ENCODE data around the gene PSMD2.

PSMD2 gene

GRCh38 chr3:184320104-184320445 is 21.0 kb downstream of the PSMD2 start:
- Histone ChIP-seq H3K27me3 (ENCODE audit: control insufficient read depth, insufficient read depth, low read length) (no peaks in the 10 kb centered on the region), H3K9ac (ENCODE audit: low read depth, low read length) (no peak overlapping the region), H3K36me3 (ENCODE audit: control insufficient read depth, insufficient read depth, low read length) (peaks cover 89% of the 10 kb centered on the region), H3K9me3 (ENCODE audit: control insufficient read depth, insufficient read depth, low read length) (no peaks in the 10 kb centered on the region), H3K4me1 (ENCODE audit: control insufficient read depth, insufficient read depth, low read length) (peaks cover 12% of the 10 kb centered on the region; the same call in 1 of the 2 replicates), H3K4me3 (ENCODE audit: low read depth, low read length) (no peak overlapping the region), H3K27ac (ENCODE audit: low read depth, low read length) (no peak overlapping the region)

- Histone ChIP-seq H3K36me3 (ENCODE audit: control insufficient read depth, insufficient read depth, low read length) (peaks cover 100% of the 10 kb centered on the region), H3K4me1 (ENCODE audit: control insufficient read depth, insufficient read depth, low read length) (peaks cover 10% of the 10 kb centered on the region; the same call in 1 of the 2 replicates), H3K4me3 (ENCODE audit: low read depth, low read length) (no peak overlapping the region), H3K27ac (ENCODE audit: low read depth, low read length) (no peak overlapping the region), H3K9ac (ENCODE audit: low read depth, low read length) (no peak overlapping the region), H3K27me3 (ENCODE audit: control insufficient read depth, insufficient read depth, low read length) (no peaks in the 10 kb centered on the region), H3K9me3 (ENCODE audit: control insufficient read depth, insufficient read depth, low read length) (no peaks in the 10 kb centered on the region)
These were observed 22.6 kb downstream of the PSMD2 start for GRCh38 chr3:184321666-184322065.

GRCh38 chr3:184322731-184323487 is 23.9 kb downstream of the PSMD2 start:
- Histone ChIP-seq H3K4me1 (ENCODE audit: control insufficient read depth, insufficient read depth, low read length) (no peaks in the 10 kb centered on the region), H3K9me3 (ENCODE audit: control insufficient read depth, insufficient read depth, low read length) (no peaks in the 10 kb centered on the region), H3K27me3 (ENCODE audit: control insufficient read depth, insufficient read depth, low read length) (no peaks in the 10 kb centered on the region), H3K9ac (ENCODE audit: low read depth, low read length) (no peak overlapping the region), H3K27ac (ENCODE audit: low read depth, low read length) (no peak overlapping the region), H3K36me3 (ENCODE audit: control insufficient read depth, insufficient read depth, low read length) (peaks cover 100% of the 10 kb centered on the region), H3K4me3 (ENCODE audit: low read depth, low read length) (no peak overlapping the region)

GRCh38 chr3:184323696-184324095 is 24.7 kb downstream of the PSMD2 start:
- Histone ChIP-seq H3K36me3 (ENCODE audit: control insufficient read depth, insufficient read depth, low read length) (peaks cover 100% of the 10 kb centered on the region), H3K27me3 (ENCODE audit: control insufficient read depth, insufficient read depth, low read length) (no peaks in the 10 kb centered on the region), H3K4me3 (ENCODE audit: low read depth, low read length) (no peak overlapping the region), H3K9ac (ENCODE audit: low read depth, low read length) (no peak overlapping the region), H3K9me3 (ENCODE audit: control insufficient read depth, insufficient read depth, low read length) (no peaks in the 10 kb centered on the region), H3K27ac (ENCODE audit: low read depth, low read length) (no peak overlapping the region), H3K4me1 (ENCODE audit: control insufficient read depth, insufficient read depth, low read length) (no peaks in the 10 kb centered on the region)

GRCh38 chr3:184325269-184325668 is 26.2 kb downstream of the PSMD2 start:
- no peaks in the 10 kb centered on the region for H3K9me3 ChIP-seq (ENCODE audit: control insufficient read depth, insufficient read depth, low read length)
- H3K27me3 ChIP-seq (ENCODE audit: control insufficient read depth, insufficient read depth, low read length): no peaks in the 10 kb centered on the region
- H3K36me3 ChIP-seq (ENCODE audit: control insufficient read depth, insufficient read depth, low read length): peaks cover 99% of the 10 kb centered on the region
- no peaks in the 10 kb centered on the region for H3K4me1 ChIP-seq (ENCODE audit: control insufficient read depth, insufficient read depth, low read length)
- no peak overlapping the region for H3K4me3 ChIP-seq (ENCODE audit: low read depth, low read length)
- no peak overlapping the region for H3K27ac ChIP-seq (ENCODE audit: low read depth, low read length)
- H3K9ac ChIP-seq (ENCODE audit: low read depth, low read length): no peak overlapping the region

- no peak overlapping the region for H3K4me3 ChIP-seq (ENCODE audit: low read depth, low read length)
- no peak overlapping the region for H3K27ac ChIP-seq (ENCODE audit: low read depth, low read length)
- peaks cover 98% of the 10 kb centered on the region for H3K36me3 ChIP-seq (ENCODE audit: control insufficient read depth, insufficient read depth, low read length)
- H3K9me3 ChIP-seq (ENCODE audit: control insufficient read depth, insufficient read depth, low read length): no peaks in the 10 kb centered on the region
- H3K9ac ChIP-seq (ENCODE audit: low read depth, low read length): no peak overlapping the region
- H3K4me1 ChIP-seq (ENCODE audit: control insufficient read depth, insufficient read depth, low read length): no peaks in the 10 kb centered on the region
- no peaks in the 10 kb centered on the region for H3K27me3 ChIP-seq (ENCODE audit: control insufficient read depth, insufficient read depth, low read length)
These were observed 26.8 kb downstream of the PSMD2 start for GRCh38 chr3:184325715-184326369.

GRCh38 chr3:184327171-184327570 is 28.1 kb downstream of the PSMD2 start:
- H3K4me1 ChIP-seq (ENCODE audit: control insufficient read depth, insufficient read depth, low read length): no peaks in the 10 kb centered on the region
- no peak overlapping the region for H3K9ac ChIP-seq (ENCODE audit: low read depth, low read length)
- peaks cover 98% of the 10 kb centered on the region for H3K36me3 ChIP-seq (ENCODE audit: control insufficient read depth, insufficient read depth, low read length)
- H3K27me3 ChIP-seq (ENCODE audit: control insufficient read depth, insufficient read depth, low read length): no peaks in the 10 kb centered on the region
- H3K4me3 ChIP-seq (ENCODE audit: low read depth, low read length): no peak overlapping the region
- no peak overlapping the region for H3K27ac ChIP-seq (ENCODE audit: low read depth, low read length)
- H3K9me3 ChIP-seq (ENCODE audit: control insufficient read depth, insufficient read depth, low read length): no peaks in the 10 kb centered on the region

- H3K4me3 ChIP-seq (ENCODE audit: low read depth, low read length): no peak overlapping the region
- H3K27ac ChIP-seq (ENCODE audit: low read depth, low read length): no peak overlapping the region
- H3K4me1 ChIP-seq (ENCODE audit: control insufficient read depth, insufficient read depth, low read length): no peaks in the 10 kb centered on the region
- no peaks in the 10 kb centered on the region for H3K9me3 ChIP-seq (ENCODE audit: control insufficient read depth, insufficient read depth, low read length)
- H3K36me3 ChIP-seq (ENCODE audit: control insufficient read depth, insufficient read depth, low read length): peaks cover 98% of the 10 kb centered on the region
- H3K9ac ChIP-seq (ENCODE audit: low read depth, low read length): no peak overlapping the region
- H3K27me3 ChIP-seq (ENCODE audit: control insufficient read depth, insufficient read depth, low read length): no peaks in the 10 kb centered on the region
These were observed 29.5 kb downstream of the PSMD2 start for GRCh38 chr3:184328516-184328915.

GRCh38 chr3:184332370-184333090 is 33.5 kb downstream of the PSMD2 start:
- Histone ChIP-seq H3K4me1 (ENCODE audit: control insufficient read depth, insufficient read depth, low read length) (peaks cover 13% of the 10 kb centered on the region; the same call in 1 of the 2 replicates), H3K9ac (ENCODE audit: low read depth, low read length) (no peak overlapping the region), H3K27ac (ENCODE audit: low read depth, low read length) (no peak overlapping the region), H3K9me3 (ENCODE audit: control insufficient read depth, insufficient read depth, low read length) (no peaks in the 10 kb centered on the region), H3K27me3 (ENCODE audit: control insufficient read depth, insufficient read depth, low read length) (no peaks in the 10 kb centered on the region), H3K4me3 (ENCODE audit: low read depth, low read length) (no peak overlapping the region), H3K36me3 (ENCODE audit: control insufficient read depth, insufficient read depth, low read length) (peaks cover 75% of the 10 kb centered on the region)

- Histone ChIP-seq H3K36me3 (ENCODE audit: control insufficient read depth, insufficient read depth, low read length) (peaks cover 68% of the 10 kb centered on the region), H3K4me3 (ENCODE audit: low read depth, low read length) (no peak overlapping the region), H3K27ac (ENCODE audit: low read depth, low read length) (no peak overlapping the region), H3K27me3 (ENCODE audit: control insufficient read depth, insufficient read depth, low read length) (no peaks in the 10 kb centered on the region), H3K4me1 (ENCODE audit: control insufficient read depth, insufficient read depth, low read length) (peaks cover 19% of the 10 kb centered on the region), H3K9ac (ENCODE audit: low read depth, low read length) (no peak overlapping the region), H3K9me3 (ENCODE audit: control insufficient read depth, insufficient read depth, low read length) (no peaks in the 10 kb centered on the region)
These were observed 34.1 kb downstream of the PSMD2 start for GRCh38 chr3:184333190-184333589.

- Histone ChIP-seq H3K27ac (ENCODE audit: low read depth, low read length) (peak overlapping the region; percentile 97), H3K36me3 (ENCODE audit: control insufficient read depth, insufficient read depth, low read length) (peaks cover 63% of the 10 kb centered on the region), H3K4me3 (ENCODE audit: low read depth, low read length) (no peak overlapping the region), H3K27me3 (ENCODE audit: control insufficient read depth, insufficient read depth, low read length) (no peaks in the 10 kb centered on the region), H3K9ac (ENCODE audit: low read depth, low read length) (no peak overlapping the region), H3K9me3 (ENCODE audit: control insufficient read depth, insufficient read depth, low read length) (no peaks in the 10 kb centered on the region), H3K4me1 (ENCODE audit: control insufficient read depth, insufficient read depth, low read length) (peaks cover 21% of the 10 kb centered on the region)
These were observed 34.7 kb downstream of the PSMD2 start for GRCh38 chr3:184333700-184334099.

Measured in HUES48 (cell line).